SK-N-SH (cell line): ENCODE measurements around the gene TCF25. TPM values are rescaled to one million over a fixed set of nuclear protein-coding genes. Genes with fewer than 3 reads are reported as not detected.

Experiments used
- CTCF ChIA-PET: fragments of 300-600, 350-600 bp; formaldehyde crosslinking; extraction: SDS; loops from one replicate; lab custom pipeline; 2021; lab: Yijun Ruan, JAX
- POLR2A ChIA-PET: fragments of 350-600 bp; sonication (Branson Sonifier 250); formaldehyde crosslinking; extraction: SDS; loops from one replicate; lab custom pipeline; 2020; ENCODE audit warnings: antibody characterized with exemption, inconsistent platforms; lab: Yijun Ruan, JAX
- DNase-seq: peaks from one replicate; pipeline ENCODE4 v3.0.0; 2012
- H2AFZ ChIP-seq: fragments of 200-600 bp; sonication (generic); 2 replicates; pipeline ENCODE4 v1.8.1; 2016; ENCODE audit warnings: antibody characterized with exemption, mild to moderate bottlenecking, low read depth
- H3F3A ChIP-seq: fragments of 200-600 bp; sonication (generic); replicated peaks from 2 replicates; pipeline ENCODE3; 2016; ENCODE audit warnings: antibody characterized with exemption, mild to moderate bottlenecking; ENCODE audit not compliant: insufficient read depth
- H3K27ac ChIP-seq, 2 experiments: fragments of 200-500 bp in 1 of 2; fragments of 200-600 bp in 1 of 2; sonication (Bioruptor generic) in 1 of 2; sonication (generic), shearing (Covaris generic) in 1 of 2; 2 replicates each; pipeline versions ENCODE4 v1.5.1 to v1.6.1; 2014 to 2016; ENCODE audit warnings: low read depth in 2 of 2, inconsistent platforms in 1 of 2, low read length in 1 of 2, mild to moderate bottlenecking in 1 of 2, mixed read lengths in 1 of 2
- H3K27me3 ChIP-seq: fragments of 200-600 bp; sonication (generic), shearing (Covaris generic); 2 replicates; pipeline ENCODE4 v1.6.1; 2016; ENCODE audit warnings: mixed run types; ENCODE audit not compliant: insufficient read depth
- H3K36me3 ChIP-seq, 2 experiments: fragments of 200-500 bp in 1 of 2; fragments of 200-600 bp in 1 of 2; sonication (Bioruptor generic) in 1 of 2; sonication (generic) in 1 of 2; replicated peaks in 1 of 2; 2 replicates each; pipeline versions ENCODE3 to v1.5.1; 2014 to 2016; ENCODE audit warnings: low read length in 1 of 2, mild to moderate bottlenecking in 1 of 2; ENCODE audit not compliant: insufficient read depth in 2 of 2, control insufficient read depth in 1 of 2
- H3K4me1 ChIP-seq, 2 experiments: fragments of 200-500 bp in 1 of 2; fragments of 200-600 bp in 1 of 2; sonication (Bioruptor generic) in 1 of 2; sonication (generic), shearing (Covaris generic) in 1 of 2; 2 replicates each; pipeline versions ENCODE4 v1.5.1 to v1.6.1; 2014 to 2016; ENCODE audit warnings: low read depth in 1 of 2, low read length in 1 of 2, mixed run types in 1 of 2; ENCODE audit not compliant: insufficient read depth in 2 of 2, control insufficient read depth in 1 of 2
- H3K4me2 ChIP-seq: fragments of 200-600 bp; sonication (generic), shearing (Covaris generic); 2 replicates; pipeline ENCODE4 v1.6.1; 2017; ENCODE audit warnings: mixed run types
- H3K4me3 ChIP-seq, 2 experiments: fragments of 200-500 bp in 1 of 2; fragments of 200-600 bp in 1 of 2; sonication (Bioruptor generic) in 1 of 2; sonication (generic), shearing (Covaris generic) in 1 of 2; 2 replicates each; pipeline versions ENCODE4 v1.5.1 to v1.8.1; 2014 to 2016; ENCODE audit warnings: low read depth in 2 of 2, inconsistent platforms in 1 of 2, low read length in 1 of 2, mild to moderate bottlenecking in 1 of 2, mixed read lengths in 1 of 2, moderate library complexity in 1 of 2
- H3K79me2 ChIP-seq: fragments of 200-600 bp; sonication (generic); 2 replicates; pipeline ENCODE4 v1.8.1; 2017; ENCODE audit warnings: mild to moderate bottlenecking; ENCODE audit not compliant: insufficient read depth
- H3K9ac ChIP-seq: fragments of 200-600 bp; sonication (generic); 2 replicates; pipeline ENCODE4 v1.6.1; 2017; ENCODE audit warnings: mixed run types
- H3K9me2 ChIP-seq: fragments of 200-600 bp; sonication (generic); 2 replicates; pipeline ENCODE4 v1.6.1; 2017; ENCODE audit warnings: mixed run types
- H3K9me3 ChIP-seq: fragments of 200-600 bp; sonication (generic); 2 replicates; pipeline ENCODE4 v1.6.1; 2017; ENCODE audit warnings: mixed run types, mild to moderate bottlenecking, moderate library complexity
- H4K20me1 ChIP-seq: fragments of 200-600 bp; sonication (generic); 2 replicates; pipeline ENCODE4 v1.6.1; 2017; ENCODE audit warnings: mild to moderate bottlenecking, mixed run types; ENCODE audit not compliant: insufficient read depth
- CHD2 ChIP-seq: fragments of 150-350 bp; IDR thresholded peaks from 2 replicates; pipeline ENCODE4 v1.6.1; 2018; ENCODE audit warnings: low read length; ENCODE audit not compliant: partially characterized antibody
- EZH2phosphoT487 ChIP-seq: fragments of 200-600 bp; sonication (generic); IDR thresholded peaks from 2 replicates; pipeline ENCODE4 v1.6.1; 2017; ENCODE audit warnings: low read depth, mixed run types, mild to moderate bottlenecking, antibody characterized with exemption, moderate library complexity, borderline replicate concordance
- FOSL2 ChIP-seq: IDR thresholded peaks from 2 replicates; pipeline ENCODE4 v1.4.0; 2012; ENCODE audit warnings: low read depth, mild to moderate bottlenecking, moderate library complexity, borderline replicate concordance
- FOXJ3 ChIP-seq: sonication (generic); formaldehyde crosslinking; IDR thresholded peaks from 2 replicates; pipeline ENCODE4 v1.5.1; 2020; ENCODE audit warnings: mild to moderate bottlenecking, missing genetic modification reagents
- FOXM1 ChIP-seq: IDR thresholded peaks from 2 replicates; pipeline ENCODE4 v1.4.0; 2012; ENCODE audit warnings: low read depth, mild to moderate bottlenecking
- GABPA ChIP-seq: IDR thresholded peaks from 2 replicates; pipeline ENCODE4 v1.4.0; 2012; ENCODE audit warnings: low read depth, mild to moderate bottlenecking
- GATA2 ChIP-seq: sonication (generic); formaldehyde crosslinking; IDR thresholded peaks from 2 replicates; pipeline ENCODE4 v1.5.0; 2020; ENCODE audit warnings: mild to moderate bottlenecking, missing genetic modification reagents
- JUND ChIP-seq: IDR thresholded peaks from 2 replicates; pipeline ENCODE4 v1.4.0; 2012
- MEF2A ChIP-seq: IDR thresholded peaks from 2 replicates; pipeline ENCODE4 v1.4.0; 2012; ENCODE audit warnings: low read depth, borderline replicate concordance
- MXI1 ChIP-seq: IDR thresholded peaks from 2 replicates; pipeline ENCODE4 v1.6.1; 2012; ENCODE audit warnings: mild to moderate bottlenecking, low read depth, low read length, improper control_type of control experiment
- NFIC ChIP-seq: IDR thresholded peaks from 2 replicates; pipeline ENCODE4 v1.4.0; 2012; ENCODE audit warnings: borderline replicate concordance
- NRF1 ChIP-seq: IDR thresholded peaks from 2 replicates; pipeline ENCODE4 v1.6.1; 2012; ENCODE audit warnings: low read depth, mild to moderate bottlenecking, low read length
- PBX3 ChIP-seq: IDR thresholded peaks from 2 replicates; pipeline ENCODE4; 2012
- POLR2AphosphoS5 ChIP-seq: IDR thresholded peaks from 2 replicates; pipeline ENCODE4 v1.6.1; 2012; ENCODE audit warnings: low read depth, low read length
- RAD21 ChIP-seq: IDR thresholded peaks from 2 replicates; pipeline ENCODE4 v1.6.1; 2012; ENCODE audit warnings: mild to moderate bottlenecking, low read length
- RFX5 ChIP-seq: IDR thresholded peaks from 2 replicates; pipeline ENCODE4 v1.6.1; 2012; ENCODE audit warnings: mild to moderate bottlenecking, improper control_type of control experiment, low read length
- RXRA ChIP-seq: IDR thresholded peaks from 2 replicates; pipeline ENCODE4 v1.4.0; 2012; ENCODE audit warnings: low read depth, mild to moderate bottlenecking, borderline replicate concordance
- SIN3A ChIP-seq: IDR thresholded peaks from 2 replicates; pipeline ENCODE4 v1.6.1; 2012; ENCODE audit warnings: low read depth, mild to moderate bottlenecking, low read length, moderate library complexity, borderline replicate concordance
- SMC3 ChIP-seq: IDR thresholded peaks from 2 replicates; pipeline ENCODE4 v1.6.1; 2012; ENCODE audit warnings: low read depth, low read length, improper control_type of control experiment
- TAF1 ChIP-seq: IDR thresholded peaks from 2 replicates; pipeline ENCODE4 v1.6.1; 2012; ENCODE audit warnings: low read depth, mild to moderate bottlenecking, low read length, moderate library complexity, borderline replicate concordance
- TCF12 ChIP-seq: IDR thresholded peaks from 2 replicates; pipeline ENCODE4 v1.4.0; 2012
- WGBS: methylation state at CpG from one replicate; pipeline ENCODE4 v1.1.6; 2017; ENCODE audit warnings: low lambda C conversion rate; 5-methylcytosine and 5-hydroxymethylcytosine counted together
- polyA plus RNA-seq, 3 experiments: library from polyadenylated mRNA; depleted of rRNA; stranded (reverse); fragments of >200 nt; gene quantifications; 2 replicates each; pipeline ENCODE4 v1.2.3, GENCODE V29; 2012
- TF ChIP-seq, protein P1 (sequence below): IDR thresholded peaks from 2 replicates; pipeline ENCODE4 v1.6.1; 2012; ENCODE audit warnings: mild to moderate bottlenecking, low read depth, low read length, moderate library complexity
- TF ChIP-seq, protein P2 (sequence below): IDR thresholded peaks from 2 replicates; pipeline ENCODE4 v1.4.0; 2012; ENCODE audit warnings: low read depth
- TF ChIP-seq, protein P3 (sequence below): fragments of 150-350 bp; IDR thresholded peaks from 2 replicates; pipeline ENCODE4 v1.6.1; 2017; ENCODE audit warnings: antibody characterized with exemption, low read length, low read depth, borderline replicate concordance
- TF ChIP-seq, protein P4 (sequence below): fragments of 150-350 bp; IDR thresholded peaks from 2 replicates; pipeline ENCODE4 v1.6.1; 2016; ENCODE audit warnings: mild to moderate bottlenecking, low read depth, low read length

The TCF25 gene
- polyA plus RNA-seq, 1 of the 3 experiments (the other 2 are of a cell fraction), result 208 TPM

DNA sequence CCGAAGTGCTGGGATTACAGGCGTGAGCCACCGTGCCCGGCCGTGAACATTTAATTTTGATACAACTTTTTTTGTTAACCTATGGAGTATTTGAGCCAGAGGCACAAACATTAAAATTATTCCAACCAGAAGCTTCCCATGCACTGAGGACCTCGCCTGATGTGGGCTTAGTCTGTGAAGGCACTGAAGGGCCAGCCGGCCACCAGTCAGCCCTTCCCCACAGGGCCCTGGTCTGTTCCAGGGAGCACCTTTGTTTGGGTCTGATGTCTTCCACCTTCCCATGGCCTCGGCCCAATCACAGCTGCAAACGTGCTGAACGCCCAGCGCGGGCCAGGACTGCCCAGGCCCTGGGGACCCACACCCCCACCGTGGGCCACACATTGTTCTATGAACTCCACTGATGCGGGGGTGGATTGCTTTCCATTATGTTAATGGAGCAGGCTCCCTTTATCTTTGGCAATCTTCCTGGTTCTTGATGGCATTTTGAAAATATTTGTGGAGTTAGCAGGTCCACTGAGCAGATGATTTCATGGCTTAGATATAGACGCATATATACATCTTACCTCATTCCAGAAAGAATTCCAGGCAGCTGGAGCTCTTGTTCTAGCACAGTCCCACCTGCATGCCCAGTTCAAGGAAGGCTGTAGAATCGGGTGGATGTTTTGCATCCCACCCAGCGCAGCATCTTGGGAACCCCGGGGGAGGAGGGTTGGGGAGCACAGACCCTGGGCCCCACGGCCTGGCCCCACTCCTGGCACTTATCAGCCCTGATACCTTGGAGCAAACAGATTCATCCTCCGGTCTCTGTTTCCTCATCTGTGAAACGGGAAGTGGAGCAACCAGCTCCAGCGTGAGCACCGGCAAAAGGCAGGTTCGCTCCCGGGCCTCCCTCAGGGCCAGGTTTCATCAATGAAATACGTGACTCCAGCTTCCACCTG is 30.7 kb upstream of the TCF25 start:
- DNase-seq, result peak; percentile 88
- Histone ChIP-seq H3K9me3 (no peaks in the 10 kb centered on the region), H2AFZ (no peak overlapping the region), H3K4me3 (0 out of 4 replicates have a peak overlapping the region, but pooled peaks of 1 of the 2 experiments have one; percentile 9), H4K20me1 (no peaks in the 10 kb centered on the region), H3K4me1 (peaks cover 13 to 18% of the 10 kb centered on the region in 2 experiments; a peak in 2 of 4 replicates), H3K4me2 (peak overlapping the region; percentile 68), H3K36me3 (no peaks in the 10 kb centered on the region), H3K27ac (peak overlapping the region; percentile 41 to 55; a peak in 3 of 4 replicates), H3F3A (peaks cover 14% of the 10 kb centered on the region), H3K27me3 (no peaks in the 10 kb centered on the region), H3K79me2 (no peaks in the 10 kb centered on the region), H3K9ac (no peak overlapping the region), H3K9me2 (no peaks in the 10 kb centered on the region)
- ChIA-PET POLR2A (interaction anchor here (0.6 to 1.6 kb wide), 2 partner anchors 18 to 26 kb away, joined by 3 to 4 read pairs; partner anchors contain the start of gene FANCA), CTCF (interaction anchor here (0.8 to 7.0 kb wide), 6 partner anchors 9 to 156 kb away, joined by 3 to 68 read pairs (median 4); partner anchors contain the start of genes CDK10 and SPIRE2)
- 44% methylated on average over 17 of the region's 26 CpGs for WGBS
- TF ChIP-seq, protein P1, sequence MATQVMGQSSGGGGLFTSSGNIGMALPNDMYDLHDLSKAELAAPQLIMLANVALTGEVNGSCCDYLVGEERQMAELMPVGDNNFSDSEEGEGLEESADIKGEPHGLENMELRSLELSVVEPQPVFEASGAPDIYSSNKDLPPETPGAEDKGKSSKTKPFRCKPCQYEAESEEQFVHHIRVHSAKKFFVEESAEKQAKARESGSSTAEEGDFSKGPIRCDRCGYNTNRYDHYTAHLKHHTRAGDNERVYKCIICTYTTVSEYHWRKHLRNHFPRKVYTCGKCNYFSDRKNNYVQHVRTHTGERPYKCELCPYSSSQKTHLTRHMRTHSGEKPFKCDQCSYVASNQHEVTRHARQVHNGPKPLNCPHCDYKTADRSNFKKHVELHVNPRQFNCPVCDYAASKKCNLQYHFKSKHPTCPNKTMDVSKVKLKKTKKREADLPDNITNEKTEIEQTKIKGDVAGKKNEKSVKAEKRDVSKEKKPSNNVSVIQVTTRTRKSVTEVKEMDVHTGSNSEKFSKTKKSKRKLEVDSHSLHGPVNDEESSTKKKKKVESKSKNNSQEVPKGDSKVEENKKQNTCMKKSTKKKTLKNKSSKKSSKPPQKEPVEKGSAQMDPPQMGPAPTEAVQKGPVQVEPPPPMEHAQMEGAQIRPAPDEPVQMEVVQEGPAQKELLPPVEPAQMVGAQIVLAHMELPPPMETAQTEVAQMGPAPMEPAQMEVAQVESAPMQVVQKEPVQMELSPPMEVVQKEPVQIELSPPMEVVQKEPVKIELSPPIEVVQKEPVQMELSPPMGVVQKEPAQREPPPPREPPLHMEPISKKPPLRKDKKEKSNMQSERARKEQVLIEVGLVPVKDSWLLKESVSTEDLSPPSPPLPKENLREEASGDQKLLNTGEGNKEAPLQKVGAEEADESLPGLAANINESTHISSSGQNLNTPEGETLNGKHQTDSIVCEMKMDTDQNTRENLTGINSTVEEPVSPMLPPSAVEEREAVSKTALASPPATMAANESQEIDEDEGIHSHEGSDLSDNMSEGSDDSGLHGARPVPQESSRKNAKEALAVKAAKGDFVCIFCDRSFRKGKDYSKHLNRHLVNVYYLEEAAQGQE, result no peak
- TF ChIP-seq TAF1, result no peak
- peak; percentile 44; the same call in 1 of the 2 replicates for TF ChIP-seq FOSL2
- TF ChIP-seq, protein P2, sequence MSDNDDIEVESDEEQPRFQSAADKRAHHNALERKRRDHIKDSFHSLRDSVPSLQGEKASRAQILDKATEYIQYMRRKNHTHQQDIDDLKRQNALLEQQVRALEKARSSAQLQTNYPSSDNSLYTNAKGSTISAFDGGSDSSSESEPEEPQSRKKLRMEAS, result peak; percentile 24; the same call in 1 of the 2 replicates
- TF ChIP-seq FOXM1, result 0 out of 2 replicates have a peak, but pooled peaks have one; percentile 14
- peak; percentile 79; the same call in 1 of the 2 replicates for TF ChIP-seq MEF2A
- TF ChIP-seq SMC3, result no peak
- peak; percentile 87 for TF ChIP-seq TCF12
- TF ChIP-seq, protein P3, sequence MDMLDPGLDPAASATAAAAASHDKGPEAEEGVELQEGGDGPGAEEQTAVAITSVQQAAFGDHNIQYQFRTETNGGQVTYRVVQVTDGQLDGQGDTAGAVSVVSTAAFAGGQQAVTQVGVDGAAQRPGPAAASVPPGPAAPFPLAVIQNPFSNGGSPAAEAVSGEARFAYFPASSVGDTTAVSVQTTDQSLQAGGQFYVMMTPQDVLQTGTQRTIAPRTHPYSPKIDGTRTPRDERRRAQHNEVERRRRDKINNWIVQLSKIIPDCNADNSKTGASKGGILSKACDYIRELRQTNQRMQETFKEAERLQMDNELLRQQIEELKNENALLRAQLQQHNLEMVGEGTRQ, result no peak
- peak; percentile 90 for TF ChIP-seq GATA2 (CRISPR knock-in tag)
- TF ChIP-seq NRF1, result no peak
- TF ChIP-seq CHD2, result peak; percentile 59
- TF ChIP-seq MXI1, result peak; percentile 69
- TF ChIP-seq PBX3, result peak; percentile 66
- TF ChIP-seq JUND, result peak; percentile 62
- TF ChIP-seq SIN3A, result no peak
- TF ChIP-seq NFIC, result peak; percentile 96
- peak; percentile 56; the same call in 1 of the 2 replicates for TF ChIP-seq POLR2AphosphoS5
- peak; percentile 55; the same call in 1 of the 2 replicates for TF ChIP-seq RXRA
- no peak for TF ChIP-seq EZH2phosphoT487
- TF ChIP-seq, protein P4, sequence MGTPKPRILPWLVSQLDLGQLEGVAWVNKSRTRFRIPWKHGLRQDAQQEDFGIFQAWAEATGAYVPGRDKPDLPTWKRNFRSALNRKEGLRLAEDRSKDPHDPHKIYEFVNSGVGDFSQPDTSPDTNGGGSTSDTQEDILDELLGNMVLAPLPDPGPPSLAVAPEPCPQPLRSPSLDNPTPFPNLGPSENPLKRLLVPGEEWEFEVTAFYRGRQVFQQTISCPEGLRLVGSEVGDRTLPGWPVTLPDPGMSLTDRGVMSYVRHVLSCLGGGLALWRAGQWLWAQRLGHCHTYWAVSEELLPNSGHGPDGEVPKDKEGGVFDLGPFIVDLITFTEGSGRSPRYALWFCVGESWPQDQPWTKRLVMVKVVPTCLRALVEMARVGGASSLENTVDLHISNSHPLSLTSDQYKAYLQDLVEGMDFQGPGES, result no peak
- peak; percentile 77 for TF ChIP-seq FOXJ3 (CRISPR knock-in tag)
- no peak for TF ChIP-seq RFX5
- no peak for TF ChIP-seq RAD21
- no peak for TF ChIP-seq GABPA
